ENCODE results near the gene DGKI.

DNA sequence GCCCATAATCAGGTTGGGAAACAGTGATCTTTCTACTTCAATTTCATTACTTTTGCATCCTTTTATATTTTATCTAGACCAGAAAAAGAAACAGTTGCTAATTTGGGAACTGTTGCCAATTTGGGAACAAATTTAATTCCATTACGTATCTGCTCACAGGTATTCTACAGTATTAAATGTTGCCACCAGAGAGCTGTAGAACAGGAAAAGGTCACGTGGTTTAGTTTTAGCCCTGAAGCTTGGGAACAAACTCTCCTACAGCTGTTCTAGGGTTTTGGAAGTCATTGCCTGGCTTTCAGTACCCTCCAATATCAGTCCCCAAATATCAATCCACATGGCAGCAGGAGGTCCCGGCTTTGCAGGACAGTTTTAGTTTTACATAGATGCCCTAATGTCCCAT lies 172.7 kb downstream of the DGKI start:
- TF ChIP-seq SUZ12 (IDR thresholded peaks at IDR 0.05; ENCODE audit: extremely low read depth, insufficient read depth, insufficient read length) (no peak), YY1 (IDR thresholded peaks at IDR 0.05; ENCODE audit: insufficient read depth, insufficient read length) (no peak)

Data from NT2/D1 (cell line).